GM10266 (cell line): ENCODE measurements around the gene DNMT3A.

ENCODE experiments used
- DNase-seq: peaks from one replicate; pipeline ENCODE4 v3.0.0; 2012; ENCODE audit errors: extremely low spot score
- TF ChIP-seq, protein P1 (sequence below): IDR thresholded peaks from 2 replicates; pipeline ENCODE4 v1.5.1; 2012; ENCODE audit warnings: mild to moderate bottlenecking, low read depth; ENCODE audit not compliant: control insufficient read depth, insufficient read depth; ENCODE audit errors: missing control alignments

DNMT3A gene

DNA sequence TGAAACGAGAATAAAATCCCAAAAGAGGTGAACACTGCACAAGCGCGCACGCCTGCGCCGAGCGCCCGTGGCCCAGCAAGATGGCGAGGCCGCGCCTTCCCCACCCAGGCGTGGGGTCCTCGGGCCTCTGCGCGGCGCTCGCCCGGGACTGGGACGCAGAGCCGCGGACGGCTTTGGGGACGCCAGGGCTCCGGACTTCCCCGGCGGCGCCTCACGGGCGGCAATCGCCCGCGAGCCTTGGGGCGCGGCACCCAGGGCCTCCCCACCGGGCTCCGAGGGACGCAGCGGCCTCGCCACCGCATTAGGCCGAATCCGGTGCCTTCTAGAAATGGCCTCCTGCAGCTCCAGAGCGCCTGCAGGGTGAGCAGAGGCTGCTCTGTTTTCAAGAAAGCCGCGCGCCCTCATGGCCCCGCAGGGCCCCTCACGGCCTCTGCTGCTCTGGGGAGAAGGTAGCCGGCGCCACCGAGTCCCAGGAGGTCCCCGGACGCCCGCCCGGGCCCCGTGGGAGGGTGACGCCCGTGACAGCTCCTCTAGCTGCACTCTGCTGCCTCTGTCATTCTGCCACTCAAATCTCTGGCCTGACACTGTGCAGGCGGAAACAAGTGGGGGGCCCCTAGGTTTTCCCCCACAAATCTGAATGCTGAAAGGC, 137.4 kb downstream of the DNMT3A start:
- TF ChIP-seq, protein P1, sequence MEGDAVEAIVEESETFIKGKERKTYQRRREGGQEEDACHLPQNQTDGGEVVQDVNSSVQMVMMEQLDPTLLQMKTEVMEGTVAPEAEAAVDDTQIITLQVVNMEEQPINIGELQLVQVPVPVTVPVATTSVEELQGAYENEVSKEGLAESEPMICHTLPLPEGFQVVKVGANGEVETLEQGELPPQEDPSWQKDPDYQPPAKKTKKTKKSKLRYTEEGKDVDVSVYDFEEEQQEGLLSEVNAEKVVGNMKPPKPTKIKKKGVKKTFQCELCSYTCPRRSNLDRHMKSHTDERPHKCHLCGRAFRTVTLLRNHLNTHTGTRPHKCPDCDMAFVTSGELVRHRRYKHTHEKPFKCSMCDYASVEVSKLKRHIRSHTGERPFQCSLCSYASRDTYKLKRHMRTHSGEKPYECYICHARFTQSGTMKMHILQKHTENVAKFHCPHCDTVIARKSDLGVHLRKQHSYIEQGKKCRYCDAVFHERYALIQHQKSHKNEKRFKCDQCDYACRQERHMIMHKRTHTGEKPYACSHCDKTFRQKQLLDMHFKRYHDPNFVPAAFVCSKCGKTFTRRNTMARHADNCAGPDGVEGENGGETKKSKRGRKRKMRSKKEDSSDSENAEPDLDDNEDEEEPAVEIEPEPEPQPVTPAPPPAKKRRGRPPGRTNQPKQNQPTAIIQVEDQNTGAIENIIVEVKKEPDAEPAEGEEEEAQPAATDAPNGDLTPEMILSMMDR: no peak
- peak; percentile 75 for DNase-seq

DNA sequence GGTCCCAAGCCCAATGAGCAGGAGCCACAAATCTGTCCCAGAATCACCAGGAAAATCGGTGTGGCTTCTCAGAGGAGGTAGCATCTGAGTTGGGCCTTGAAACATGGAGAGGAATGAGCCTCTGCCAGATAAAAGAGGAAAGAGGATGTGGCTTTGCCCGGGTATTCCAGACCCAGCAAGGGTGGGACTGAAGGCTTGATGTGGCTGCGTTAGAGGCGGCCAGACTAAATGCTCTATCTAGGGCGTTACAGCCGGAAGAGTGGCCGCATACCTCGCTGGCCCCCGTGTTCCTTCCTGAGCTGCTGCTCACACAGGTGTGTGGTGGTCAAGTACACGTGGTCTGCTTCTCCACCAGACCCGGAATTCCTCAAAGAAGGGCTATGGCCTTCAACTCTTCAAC, 139.4 kb downstream of the DNMT3A start:
- TF ChIP-seq, protein P1: no peak
- no peak for DNase-seq

DNA sequence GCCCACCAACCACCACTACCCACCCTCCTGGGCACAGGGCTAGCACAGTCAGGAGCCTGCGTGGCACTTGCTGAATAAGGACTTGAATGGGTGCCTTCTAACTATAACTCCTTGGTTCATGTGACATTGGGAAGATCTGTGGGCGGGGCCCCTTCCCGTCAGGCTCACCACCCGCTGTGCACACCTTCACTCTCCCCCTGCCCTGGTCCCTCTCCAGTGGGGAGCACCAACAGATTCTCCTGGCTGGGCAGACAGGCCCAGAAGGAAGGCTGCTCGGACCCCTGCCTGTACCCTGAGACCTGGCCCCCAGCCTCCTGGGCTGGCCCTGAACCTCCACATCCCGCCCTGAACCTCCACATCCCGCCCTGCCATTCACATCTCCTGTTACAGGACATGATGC, 139.9 kb downstream of the DNMT3A start:
- TF ChIP-seq, protein P1: no peak
- DNase-seq: no peak

DNA sequence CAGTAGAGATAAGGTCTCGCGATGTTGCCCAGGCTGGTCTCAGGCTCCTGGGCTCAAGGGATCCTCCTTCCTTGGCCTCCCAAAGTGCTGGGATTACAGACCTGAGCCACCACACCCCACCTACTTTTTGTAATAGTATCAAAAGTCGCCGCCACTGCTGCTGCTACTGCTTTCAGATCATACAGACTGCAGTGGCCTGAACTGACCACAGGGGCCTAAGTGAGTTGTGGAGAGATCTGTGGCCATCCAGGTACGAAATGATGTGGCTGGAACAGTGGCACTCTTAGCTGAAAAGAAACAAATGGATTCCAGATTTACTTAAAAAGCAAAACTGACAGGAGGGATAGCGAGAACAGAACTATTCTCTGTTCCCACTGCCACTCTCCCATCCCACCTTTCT, 140.5 kb downstream of the DNMT3A start:
- TF ChIP-seq, protein P1: peak; percentile 26
- DNase-seq: no peak

DNA sequence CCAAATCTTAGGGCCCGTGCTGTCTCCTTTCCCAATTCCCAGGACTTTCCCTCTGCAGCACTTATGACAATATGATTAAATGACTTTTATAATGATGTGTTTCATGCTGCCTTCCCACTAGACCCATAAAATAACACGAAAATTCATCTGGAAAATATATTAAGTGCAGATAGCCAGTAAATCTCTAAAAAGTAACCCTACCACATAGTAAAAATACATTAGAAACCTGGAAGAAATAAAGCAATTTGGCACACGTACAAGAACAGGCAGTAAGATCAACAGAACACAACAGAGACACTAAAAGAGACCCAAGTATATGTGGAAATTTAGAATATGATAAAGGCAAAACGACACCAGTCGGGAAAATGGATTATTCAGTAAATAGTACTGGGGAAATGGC, 143.1 kb downstream of the DNMT3A start:
- no peak for DNase-seq
- TF ChIP-seq, protein P1: no peak

DNA sequence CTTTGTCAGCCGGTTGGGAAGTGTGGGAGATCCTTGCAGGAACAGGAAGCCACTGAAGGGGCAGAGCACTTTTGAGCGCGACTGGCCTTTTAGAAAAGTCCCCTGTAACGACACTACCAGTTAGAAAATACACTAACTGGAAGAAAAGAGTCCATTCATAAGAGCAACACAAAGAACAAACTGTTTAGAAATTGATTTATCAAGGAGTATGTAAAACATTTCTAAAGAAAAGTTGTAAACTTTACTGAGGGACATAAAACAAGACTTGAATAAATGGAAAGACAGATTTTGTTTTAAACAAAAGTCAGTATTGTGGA, 143.6 kb downstream of the DNMT3A start:
- TF ChIP-seq, protein P1: no peak
- no peak for DNase-seq

DNA sequence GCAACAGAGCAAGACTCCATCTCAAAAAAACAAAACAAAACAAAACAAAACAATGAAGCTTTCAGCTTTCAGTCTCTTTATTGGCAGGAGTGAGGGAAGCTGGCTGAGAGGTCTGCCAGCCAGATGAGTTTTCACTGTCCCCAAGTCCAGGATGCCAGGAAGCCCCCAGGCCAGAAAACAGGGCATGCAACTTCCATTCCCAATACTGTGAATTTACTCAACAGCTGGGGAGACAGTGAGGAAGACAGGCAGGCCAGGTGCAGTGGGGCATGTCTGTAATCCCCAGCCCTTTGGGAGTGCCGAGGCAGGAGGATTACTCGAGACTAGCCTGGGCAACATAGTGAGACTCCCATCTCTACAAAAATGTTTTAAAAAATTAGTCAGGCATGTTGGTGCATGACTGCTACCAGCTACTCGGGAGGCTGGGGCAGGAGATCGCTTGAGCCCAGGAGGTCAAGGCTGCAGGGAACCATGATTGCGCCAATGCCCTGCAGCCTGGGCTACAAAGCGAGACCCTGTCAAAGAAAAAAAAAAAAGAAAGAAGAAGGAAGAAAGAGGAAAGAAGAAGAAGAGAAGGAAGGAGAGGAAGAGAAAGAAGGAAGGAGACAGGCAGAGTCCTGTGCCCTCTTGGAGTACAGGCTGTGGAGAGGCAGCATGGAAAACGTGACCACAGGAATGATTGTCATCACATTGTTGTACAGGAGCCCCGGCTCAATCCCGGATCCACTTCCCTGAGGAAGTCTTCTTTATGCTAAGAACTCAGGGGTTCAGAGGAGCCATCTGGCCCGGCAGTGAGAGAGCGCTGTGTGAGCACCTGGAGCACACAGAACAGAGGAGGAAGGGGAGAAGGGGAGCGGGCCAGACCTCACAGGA, 144.2 kb downstream of the DNMT3A start:
- DNase-seq: no peak
- TF ChIP-seq, protein P1: no peak
